ENCODE data around the gene FAF2.
A peak's percentile ranks its signal among the peaks of the same experiment; 100 is the strongest.
"Not testable (repeated sequence)": the region's sequence is repeated elsewhere in the genome, so short reads cannot be mapped to it uniquely, and the experiment has no call there.

Gene FAF2, protein sequence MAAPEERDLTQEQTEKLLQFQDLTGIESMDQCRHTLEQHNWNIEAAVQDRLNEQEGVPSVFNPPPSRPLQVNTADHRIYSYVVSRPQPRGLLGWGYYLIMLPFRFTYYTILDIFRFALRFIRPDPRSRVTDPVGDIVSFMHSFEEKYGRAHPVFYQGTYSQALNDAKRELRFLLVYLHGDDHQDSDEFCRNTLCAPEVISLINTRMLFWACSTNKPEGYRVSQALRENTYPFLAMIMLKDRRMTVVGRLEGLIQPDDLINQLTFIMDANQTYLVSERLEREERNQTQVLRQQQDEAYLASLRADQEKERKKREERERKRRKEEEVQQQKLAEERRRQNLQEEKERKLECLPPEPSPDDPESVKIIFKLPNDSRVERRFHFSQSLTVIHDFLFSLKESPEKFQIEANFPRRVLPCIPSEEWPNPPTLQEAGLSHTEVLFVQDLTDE

DNA sequence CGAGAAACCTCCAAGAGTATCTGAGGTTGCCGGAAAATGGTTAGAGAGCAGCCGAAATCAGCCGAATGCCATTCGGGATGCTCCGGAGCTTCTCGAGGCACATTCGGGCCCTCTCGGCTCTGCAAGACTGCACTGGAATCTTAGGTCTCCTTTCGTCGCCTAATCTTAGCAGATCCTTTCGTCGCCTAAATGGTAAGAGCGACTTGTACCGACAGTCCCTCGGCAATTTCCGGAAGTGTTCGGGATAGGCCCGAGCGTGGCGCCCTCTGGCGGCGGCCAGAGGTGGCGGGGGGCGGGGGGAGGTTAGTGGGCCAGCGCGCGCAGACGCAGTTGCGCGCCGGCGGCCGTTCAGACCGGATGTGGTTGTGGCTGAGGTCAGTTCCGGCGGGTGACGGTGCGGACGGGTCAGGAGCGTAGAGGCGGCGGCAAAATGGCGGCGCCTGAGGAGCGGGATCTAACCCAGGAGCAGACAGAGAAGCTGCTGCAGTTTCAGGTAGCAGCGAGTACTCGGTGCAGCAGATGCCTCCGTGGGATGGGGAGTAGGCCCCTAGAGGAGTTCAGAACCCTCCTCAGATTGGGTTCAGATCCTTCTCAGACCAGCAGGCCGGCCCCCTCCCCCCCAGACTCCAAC is at the start of gene FAF2:
TSS of gene FAF2 (plus strand) at position 408 of the 631 bp plus-strand sequence. CDS start at position 431, 23 bp downstream.
- Histone ChIP-seq H3K36me3 (peaks cover 8 to 24% (median 12%) of the 10 kb centered on the region in 11 experiments; a peak in 21 of 22 replicates), H3K9me3 (replicated peaks in 1 of 11) (no peaks in the 10 kb centered on the region), H3K27ac (peak within 1 kb of the TSS; percentile 85 to 98 (median 91)), H3K4me1 (peaks cover 25 to 42% (median 38%) of the 10 kb centered on the region in 10 experiments), H3K9ac (peak within 1 kb of the TSS; percentile 88 to 97 (median 92)), H4K20me1 (peaks cover 6 to 26% (median 12%) of the 10 kb centered on the region in 11 experiments; a peak in 15 of 22 replicates), H3K4me2 (peak within 1 kb of the TSS; percentile 92 to 99 (median 95)), H3K4me3 (peak within 1 kb of the TSS; percentile 80 to 96 (median 92)), H3K27me3 (no peaks in the 10 kb centered on the region)
- no peak for TF ChIP-seq Cebpa-rat (IDR thresholded peaks at IDR 0.05)

DNA sequence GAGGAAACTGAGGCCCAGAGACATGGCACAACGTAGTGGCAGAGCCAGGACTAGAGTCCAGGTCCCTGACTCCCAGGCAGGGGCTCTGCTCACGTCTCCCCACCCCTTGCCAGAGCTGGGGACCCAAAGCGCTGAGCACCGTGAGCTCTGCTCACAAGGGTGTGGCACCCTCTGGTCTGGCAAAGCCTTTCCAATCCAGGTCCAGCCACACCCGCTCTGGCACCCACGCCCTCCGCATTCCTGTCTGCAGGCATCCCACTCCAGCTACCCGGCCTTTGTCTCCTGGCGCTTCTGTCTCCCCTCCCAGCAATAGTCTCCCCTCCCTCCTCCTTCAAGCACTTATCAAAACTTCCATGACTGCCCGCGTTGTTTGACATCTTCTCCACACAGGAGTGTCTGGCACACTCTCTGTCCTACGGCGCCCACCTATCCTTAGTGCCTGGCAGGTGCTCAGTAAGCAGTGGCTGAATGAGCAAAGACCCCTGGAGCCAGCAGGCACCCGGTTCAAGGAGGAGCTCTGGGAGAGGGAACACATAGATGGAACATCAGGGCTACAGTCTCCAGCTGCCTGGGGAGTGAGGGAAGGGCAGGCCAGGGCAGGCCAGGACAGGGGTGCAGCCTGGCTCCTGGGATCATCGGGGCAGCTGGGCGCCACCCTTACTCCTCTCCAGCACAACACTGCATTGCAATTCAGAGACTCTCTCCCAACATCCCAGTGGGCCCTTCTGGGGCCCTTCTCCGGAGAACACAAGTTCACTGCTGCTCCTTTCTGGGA is 47.6 kb upstream of the FAF2 start:
- no peak overlapping the region for H3K4me2 ChIP-seq
- no peaks in the 10 kb centered on the region for H3K9me3 ChIP-seq (replicated peaks in 1 of 11)
- no peak for TF ChIP-seq Cebpa-rat (IDR thresholded peaks at IDR 0.05)
- peak overlapping the region in 1 of 11 experiments; percentile 17; a peak in 1 of 22 replicates for H3K9ac ChIP-seq
- H3K27me3 ChIP-seq = no peaks in the 10 kb centered on the region
- no peak overlapping the region for H3K4me3 ChIP-seq
- H3K36me3 ChIP-seq = peaks cover 0 to 59% (median 18%) of the 10 kb centered on the region in 11 experiments; a peak in 15 of 22 replicates
- peaks cover 0 to 18% (median 0%) of the 10 kb centered on the region in 11 experiments; a peak in 4 of 22 replicates for H4K20me1 ChIP-seq
- H3K4me1 ChIP-seq = peaks cover 0 to 11% (median 0%) of the 10 kb centered on the region in 10 experiments; a peak in 7 of 20 replicates
- H3K27ac ChIP-seq = no peak overlapping the region

DNA sequence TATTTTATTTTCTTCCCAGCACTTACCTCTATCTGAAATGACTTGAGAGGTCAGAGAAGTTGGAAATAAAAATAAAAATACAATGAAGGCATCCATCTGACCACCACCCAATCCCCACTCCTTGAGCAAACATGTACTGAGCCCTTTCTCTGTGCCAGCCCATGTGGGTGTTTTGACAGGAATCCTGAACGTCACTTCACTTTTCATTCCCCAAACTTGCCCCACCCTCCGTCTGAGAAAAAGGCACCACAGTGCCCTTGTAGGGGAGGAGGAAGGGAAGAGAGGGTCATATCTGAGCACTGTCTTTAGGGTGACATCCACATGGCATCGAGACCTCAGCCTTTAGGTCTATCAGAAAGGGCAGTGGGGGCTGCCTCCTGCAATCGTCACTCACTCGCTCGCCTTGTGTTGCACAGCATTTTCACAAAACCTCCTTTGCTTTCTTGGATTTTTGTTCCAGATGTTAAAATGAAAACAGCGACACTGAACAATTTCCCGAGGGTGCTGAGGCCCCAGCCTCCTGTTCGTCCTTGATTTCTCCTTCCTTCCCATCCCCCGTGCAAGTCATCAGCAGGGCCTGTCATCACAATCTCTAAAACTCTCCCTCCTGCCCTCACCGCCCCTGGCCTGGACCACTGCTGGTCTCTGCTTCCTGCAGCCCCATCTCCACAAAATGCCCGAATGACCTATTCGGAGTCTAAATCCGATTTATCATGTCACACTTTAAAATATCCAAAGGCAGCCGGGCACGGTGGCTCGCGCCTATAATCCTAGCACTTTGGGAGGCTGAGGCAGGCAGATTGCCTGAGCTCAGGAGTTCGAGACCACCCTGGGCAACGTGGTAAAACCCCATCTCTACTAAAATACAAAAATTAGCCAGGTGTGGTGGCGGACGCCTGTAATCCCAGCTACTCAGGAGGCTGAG is 46.6 kb upstream of the FAF2 start:
- Histone ChIP-seq H3K4me1 (peaks cover 0 to 5% (median 0%) of the 10 kb centered on the region in 10 experiments; a peak in 6 of 20 replicates), H3K27ac (no peak overlapping the region), H3K9ac (peak overlapping the region in 2 of 11 experiments; percentile 17 to 25; a peak in 1 of 22 replicates), H3K36me3 (peaks cover 3 to 68% (median 24%) of the 10 kb centered on the region in 11 experiments; a peak in 19 of 22 replicates), H3K4me3 (no peak overlapping the region), H3K4me2 (no peak overlapping the region), H3K27me3 (no peaks in the 10 kb centered on the region), H4K20me1 (peaks cover 0 to 19% (median 0%) of the 10 kb centered on the region in 11 experiments; a peak in 4 of 22 replicates), H3K9me3 (replicated peaks in 1 of 11) (no peaks in the 10 kb centered on the region)
- TF ChIP-seq Cebpa-rat (IDR thresholded peaks at IDR 0.05) = no peak

DNA sequence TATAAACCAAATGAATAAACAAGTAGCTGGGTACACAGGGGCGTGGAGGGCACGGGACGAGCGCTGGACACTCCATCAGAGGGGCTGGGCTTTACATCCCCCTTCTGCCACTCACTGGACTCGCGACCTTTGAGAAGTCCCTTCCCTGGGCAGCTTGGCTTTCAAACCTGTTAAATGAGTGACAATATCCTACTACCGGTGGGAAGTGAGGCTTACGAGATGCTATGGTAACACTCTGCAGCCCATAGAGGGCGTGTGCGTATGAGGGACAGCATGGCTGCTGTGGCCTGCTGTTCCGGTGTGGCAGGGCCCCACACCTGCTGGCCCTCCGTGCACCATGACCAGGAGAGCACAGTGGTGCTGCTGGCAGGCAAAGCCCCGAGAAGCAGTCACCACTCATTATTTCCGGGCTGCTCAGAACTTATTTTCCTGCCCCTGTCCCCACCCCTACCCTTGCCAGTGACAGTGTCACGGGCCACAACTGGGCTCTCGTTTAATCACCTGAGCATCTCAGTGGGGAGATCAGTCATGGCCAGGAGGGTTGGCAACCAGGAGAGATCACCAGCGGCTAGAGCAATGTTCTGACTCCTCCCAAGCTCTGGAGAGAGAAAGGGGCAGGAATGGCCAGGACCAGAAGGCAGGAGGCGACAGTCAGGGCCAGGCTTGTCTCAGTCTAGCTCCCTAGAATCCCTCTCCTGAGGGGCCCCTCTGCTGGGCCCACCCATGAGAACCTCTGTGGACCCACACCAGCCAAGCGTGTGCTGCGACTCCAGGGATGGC is 42.3 kb upstream of the FAF2 start:
- Histone ChIP-seq H3K9me3 (replicated peaks in 1 of 11) (no peaks in the 10 kb centered on the region), H3K36me3 (peaks cover 25 to 84% (median 54%) of the 10 kb centered on the region in 11 experiments), H3K9ac (no peak overlapping the region), H3K27ac (no peak overlapping the region), H3K27me3 (no peaks in the 10 kb centered on the region), H3K4me2 (no peak overlapping the region), H3K4me3 (no peak overlapping the region), H4K20me1 (peaks cover 1 to 40% (median 5%) of the 10 kb centered on the region in 11 experiments; a peak in 12 of 22 replicates), H3K4me1 (peaks cover 0 to 5% (median under 1%) of the 10 kb centered on the region in 10 experiments; a peak in 7 of 20 replicates)
- no peak for TF ChIP-seq Cebpa-rat (IDR thresholded peaks at IDR 0.05)

DNA sequence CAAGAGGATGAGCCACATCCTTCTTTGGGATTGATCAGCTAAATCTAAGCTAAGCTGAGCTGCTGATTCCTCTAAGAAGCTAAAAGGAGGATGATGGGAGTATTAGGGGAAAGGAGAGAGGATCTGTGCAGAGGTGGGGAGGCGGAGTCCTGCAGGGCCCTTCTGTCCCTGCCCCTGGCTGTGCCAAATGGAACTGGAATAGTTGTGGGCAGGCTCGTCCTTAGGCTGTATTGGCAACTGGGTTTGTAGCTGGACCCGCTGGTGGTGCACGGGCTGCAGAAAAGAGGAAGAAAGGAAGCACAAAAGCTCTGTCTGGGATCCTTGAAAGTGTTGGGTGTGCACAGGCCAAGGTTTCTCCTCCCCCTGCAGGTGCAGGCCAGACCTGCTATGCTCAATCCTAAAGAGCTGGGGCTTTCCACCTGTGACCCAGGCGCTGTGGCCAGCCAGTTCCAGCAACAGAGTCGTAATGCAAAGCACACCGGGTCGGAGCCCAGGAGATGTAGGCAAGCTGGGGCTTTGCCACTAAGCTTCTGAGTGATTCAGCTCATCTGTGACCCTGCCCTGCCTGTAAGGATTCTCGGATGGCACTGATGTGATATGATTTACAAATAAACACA is 41.6 kb upstream of the FAF2 start:
- Histone ChIP-seq H3K4me1 (peaks cover 0 to 12% (median 7%) of the 10 kb centered on the region in 10 experiments; a peak in 11 of 20 replicates), H3K27ac (no peak overlapping the region), H3K4me2 (no peak overlapping the region), H3K9ac (no peak overlapping the region), H3K4me3 (no peak overlapping the region), H3K36me3 (peaks cover 25 to 82% (median 54%) of the 10 kb centered on the region in 11 experiments), H3K9me3 (replicated peaks in 1 of 11) (no peaks in the 10 kb centered on the region), H4K20me1 (peaks cover 3 to 47% (median 11%) of the 10 kb centered on the region in 11 experiments; a peak in 12 of 22 replicates), H3K27me3 (no peaks in the 10 kb centered on the region)
- TF ChIP-seq Cebpa-rat (IDR thresholded peaks at IDR 0.05) = no peak

DNA sequence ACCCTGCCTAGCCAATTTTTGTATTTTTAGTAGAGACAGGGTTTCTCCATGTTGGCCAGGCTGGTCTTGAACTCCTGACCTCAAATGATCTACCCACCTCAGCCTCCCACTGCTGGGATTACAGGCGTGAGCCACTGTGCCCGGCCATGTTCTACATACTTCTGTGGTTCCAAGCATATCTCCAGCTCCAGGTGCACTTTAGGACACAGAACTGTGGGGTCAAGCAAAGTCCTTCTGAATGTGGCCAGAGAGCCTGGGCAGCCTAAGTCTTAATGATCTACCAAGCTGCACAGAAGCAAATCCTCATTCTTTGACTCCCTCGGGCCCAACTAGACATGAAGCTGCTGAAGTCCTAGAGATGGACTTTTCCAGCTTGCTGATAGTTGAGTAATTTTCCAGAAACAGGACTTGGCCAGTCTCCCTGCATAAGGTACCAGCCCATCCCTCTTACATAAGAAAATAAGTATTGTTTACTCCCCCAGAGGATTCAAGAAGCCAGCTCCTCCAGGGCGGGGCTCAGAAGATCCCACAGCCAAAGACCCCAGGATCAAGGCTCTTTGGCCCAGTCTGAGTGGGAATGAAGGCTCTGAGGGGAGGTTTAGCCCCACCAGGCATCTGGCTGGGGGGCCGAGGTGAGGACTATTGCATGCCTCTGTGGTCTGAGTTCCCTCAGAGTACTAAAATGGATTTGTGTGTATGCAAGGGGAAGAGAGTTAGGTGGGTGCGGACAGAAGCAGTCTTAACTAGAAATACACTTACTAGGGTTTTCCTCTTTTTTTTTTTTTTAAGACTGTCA is 40.5 kb upstream of the FAF2 start:
- H3K9me3 ChIP-seq (replicated peaks in 1 of 11) = no peaks in the 10 kb centered on the region
- H3K27ac ChIP-seq = no peak overlapping the region
- H4K20me1 ChIP-seq = peaks cover 3 to 55% (median 16%) of the 10 kb centered on the region in 11 experiments; a peak in 13 of 22 replicates
- no peak overlapping the region for H3K9ac ChIP-seq
- peaks cover 25 to 80% (median 54%) of the 10 kb centered on the region in 11 experiments for H3K36me3 ChIP-seq
- H3K4me2 ChIP-seq = no peak overlapping the region
- no peak for TF ChIP-seq Cebpa-rat (IDR thresholded peaks at IDR 0.05)
- no peak overlapping the region for H3K4me3 ChIP-seq
- H3K4me1 ChIP-seq = peaks cover 0 to 23% (median 10%) of the 10 kb centered on the region in 10 experiments; a peak in 12 of 20 replicates
- H3K27me3 ChIP-seq = no peaks in the 10 kb centered on the region

DNA sequence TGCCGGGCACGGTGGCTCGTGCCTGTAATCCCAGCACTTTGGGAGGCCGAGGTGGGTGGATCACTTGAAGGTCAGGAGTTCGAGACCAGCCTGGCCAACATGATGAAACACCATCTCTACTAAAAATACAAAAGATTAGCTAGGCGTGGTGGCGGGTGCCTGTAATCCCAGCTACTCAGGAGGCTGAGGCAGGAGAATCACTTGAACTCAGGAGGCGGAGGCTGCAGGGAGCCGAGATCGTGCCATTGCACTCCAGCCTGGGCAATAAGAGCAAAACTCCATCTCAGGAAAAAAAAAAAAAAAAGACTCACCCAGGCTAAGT is 40.0 kb upstream of the FAF2 start:
- H3K27me3 ChIP-seq; H3K9me3 ChIP-seq (replicated peaks in 1 of 11): not testable (repeated sequence)

More for the DNA sequence above, 40.0 kb upstream of the FAF2 start:
- H4K20me1 ChIP-seq = peaks cover 8 to 61% (median 21%) of the 10 kb centered on the region in 11 experiments; a peak in 14 of 22 replicates
- H3K36me3 ChIP-seq = peaks cover 25 to 79% (median 54%) of the 10 kb centered on the region in 11 experiments
- not testable (repeated sequence) for H3K4me2 ChIP-seq, H3K4me3 ChIP-seq, H3K27ac ChIP-seq, H3K9ac ChIP-seq
- H3K4me1 ChIP-seq = peaks cover 0 to 23% (median 10%) of the 10 kb centered on the region in 10 experiments; a peak in 12 of 20 replicates
